ENCODE measurements around the gene SESTD1.

GRCh38 chr2:179243046-179243445, 21.6 kb downstream of the SESTD1 start:
- no peak for TF ChIP-seq CTCF (IDR thresholded peaks at IDR 0.05; ENCODE audit: control extremely low read depth in 1 of 3, insufficient read depth in 1 of 3, low read depth in 1 of 3, low read length in 3 of 3)
- TF ChIP-seq POLR2A (IDR thresholded peaks at IDR 0.05; ENCODE audit: control extremely low read depth in 1 of 2, low read depth in 2 of 2, low read length in 2 of 2), result no peak
- no peak for TF ChIP-seq EZH2 (IDR thresholded peaks at IDR 0.05; ENCODE audit: low read depth, low read length, severe bottlenecking)
- TF ChIP-seq BRCA1 (IDR thresholded peaks at IDR 0.05; ENCODE audit: low read depth, low read length), result no peak
- TF ChIP-seq BACH1 (IDR thresholded peaks at IDR 0.05; ENCODE audit: low read length), result no peak
- no peak for TF ChIP-seq TEAD4 (IDR thresholded peaks at IDR 0.05; ENCODE audit: low read depth, low read length)
- no peak for TF ChIP-seq MAX (IDR thresholded peaks at IDR 0.05)
- TF ChIP-seq RFX5 (IDR thresholded peaks at IDR 0.05; ENCODE audit: borderline replicate concordance, low read depth, low read length), result no peak
- TF ChIP-seq JUND (IDR thresholded peaks at IDR 0.05; ENCODE audit: low read length), result no peak
- TF ChIP-seq CEBPB (IDR thresholded peaks at IDR 0.05; ENCODE audit: low read depth, low read length), result no peak
- TF ChIP-seq EGR1 (IDR thresholded peaks at IDR 0.05; ENCODE audit: borderline replicate concordance, low read depth, low read length), result no peak
